Embryonic facial prominence (tissue), 1 donor: Measurements from ENCODE around the gene PADI3.

Source experiments
- DNase-seq: peaks from one replicate; pipeline ENCODE4 v3.0.0-alpha.2; 2016; ENCODE audit errors: extremely low spot score

The PADI3 gene

GRCh38 chr1:17214876-17215544, 33.9 kb upstream of the PADI3 start:
- no peak for DNase-seq

DNA sequence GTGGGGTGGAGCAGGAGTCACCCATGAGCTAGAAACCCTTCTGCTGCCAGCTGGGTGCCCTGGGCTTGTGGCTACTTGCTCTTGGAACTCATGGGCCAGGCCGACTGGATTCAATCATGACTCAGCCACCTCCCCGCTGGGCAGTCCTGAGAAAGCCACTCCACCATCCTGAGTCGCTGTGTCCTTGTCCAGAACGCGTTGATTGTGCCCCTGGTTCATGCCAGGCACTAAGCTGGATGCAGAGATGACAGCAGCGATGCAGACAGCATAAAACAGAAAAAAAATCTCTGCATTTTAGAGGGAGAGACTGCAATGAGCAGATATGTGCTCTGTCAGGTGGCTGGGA, 33.4 kb upstream of the PADI3 start:
- DNase-seq: no peak

DNA sequence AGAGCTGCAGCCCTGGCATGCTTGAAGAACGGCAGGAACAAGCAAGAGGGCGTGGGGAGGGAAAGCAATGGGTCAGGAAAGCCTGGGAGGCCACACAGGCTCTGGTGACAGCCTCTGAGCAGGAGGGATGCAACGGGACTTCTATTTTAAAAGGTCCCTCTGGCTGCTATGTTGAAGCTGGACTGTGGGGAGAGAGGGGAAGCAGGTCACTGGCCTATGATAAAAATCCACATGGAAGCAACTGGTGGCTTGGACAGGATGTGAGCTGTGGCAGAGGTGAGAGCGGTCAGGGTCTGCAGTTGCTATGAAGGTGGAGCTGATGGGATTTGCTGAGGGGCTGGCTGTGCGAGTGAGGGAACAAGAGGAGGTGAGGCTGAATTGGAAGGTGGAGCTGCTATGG, 32.8 kb upstream of the PADI3 start:
- DNase-seq: no peak

GRCh38 chr1:17217607-17218006, 31.3 kb upstream of the PADI3 start:
- no peak for DNase-seq

- DNase-seq: no peak
Observed at GRCh38 chr1:17218939-17219338, 30.0 kb upstream of the PADI3 start.

DNA sequence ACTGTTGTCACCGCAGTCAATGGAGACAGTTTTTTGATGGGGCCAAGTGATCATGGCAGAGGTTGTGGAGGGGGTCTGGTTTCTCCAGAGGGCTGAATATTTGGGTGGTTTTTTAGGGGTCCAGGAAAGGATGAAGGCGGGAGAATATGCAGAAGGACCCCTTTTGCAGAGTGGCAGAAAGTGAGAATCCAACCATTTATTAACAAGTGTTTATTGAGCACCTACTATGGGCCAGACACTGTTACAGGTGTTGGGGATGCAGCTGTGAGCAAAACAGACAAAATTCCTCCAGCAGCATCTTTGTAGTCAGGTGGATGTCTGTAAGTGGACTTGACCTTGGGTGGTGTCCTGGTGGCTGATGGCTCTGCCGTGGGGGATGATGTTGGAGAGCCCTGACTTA, 28.6 kb upstream of the PADI3 start:
- no peak for DNase-seq

- no peak for DNase-seq
Observed at GRCh38 chr1:17222557-17222956, 26.3 kb upstream of the PADI3 start.

DNA sequence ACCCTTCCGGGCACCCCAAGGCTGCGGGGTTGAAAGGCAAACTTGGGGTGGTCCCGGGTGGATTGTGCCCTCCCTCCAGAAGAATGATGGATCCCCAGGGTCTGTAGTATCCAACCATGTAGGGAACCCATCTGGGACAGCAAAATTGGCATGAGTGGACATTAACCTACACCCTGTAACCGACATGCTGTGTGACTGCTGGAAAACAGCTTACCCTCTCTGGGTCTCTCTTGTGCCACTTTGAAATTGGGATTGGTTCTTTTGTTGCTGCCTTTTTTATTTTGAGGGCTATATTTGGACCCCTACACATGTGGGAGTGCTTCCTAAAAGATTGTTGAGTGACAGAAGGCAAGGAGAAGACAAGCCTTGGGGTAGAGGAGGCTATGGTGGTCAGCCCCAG, 24.5 kb upstream of the PADI3 start:
- no peak for DNase-seq

DNA sequence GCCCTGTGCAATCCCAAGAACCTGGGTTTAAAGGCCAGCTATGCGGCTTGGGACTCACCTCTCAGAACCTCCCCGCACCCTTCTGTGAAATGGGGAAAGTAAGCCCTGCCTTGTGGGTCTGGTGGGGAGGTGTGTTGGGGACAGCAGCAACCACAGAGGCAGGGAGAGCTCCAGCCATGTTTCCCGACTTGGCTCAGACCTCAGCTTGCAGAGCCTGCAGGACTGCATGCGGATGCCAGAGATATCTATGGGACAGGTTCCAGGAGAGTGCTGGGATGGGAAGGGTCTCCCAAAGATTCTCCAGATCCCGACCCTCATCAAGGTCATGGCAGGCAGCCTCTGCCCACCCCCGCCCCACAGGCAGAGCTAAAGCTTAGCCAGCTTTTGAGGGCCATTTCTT, 23.8 kb upstream of the PADI3 start:
- no peak for DNase-seq

DNA sequence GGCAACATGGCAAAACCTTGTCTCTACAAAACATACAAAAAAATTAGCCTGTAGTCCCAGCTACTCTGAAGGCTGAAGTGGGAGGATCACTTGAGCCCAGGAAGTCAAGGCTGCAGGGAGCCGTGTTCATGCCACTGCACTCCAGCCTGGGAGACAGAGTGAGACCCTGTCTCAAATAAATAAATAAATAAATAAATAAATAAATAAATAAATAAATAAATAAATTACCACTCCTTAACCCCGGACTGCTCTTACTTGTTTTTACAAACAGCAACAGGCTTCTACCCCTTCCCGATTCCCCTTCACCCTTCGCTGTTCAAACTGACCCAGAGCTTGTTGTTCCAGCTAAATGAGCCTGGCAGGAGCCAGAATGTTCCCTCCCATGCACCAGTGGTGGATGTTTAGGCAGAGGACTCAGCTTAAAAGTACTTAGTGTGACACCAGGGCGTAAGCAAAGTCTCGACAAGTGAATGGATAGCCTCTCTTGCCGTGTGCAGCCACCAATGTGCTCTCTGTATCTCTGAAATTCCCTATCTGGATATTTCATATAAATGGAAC, 21.5 kb upstream of the PADI3 start:
- DNase-seq: no peak

GRCh38 chr1:17228619-17229018, 20.3 kb upstream of the PADI3 start:
- no peak for DNase-seq

DNA sequence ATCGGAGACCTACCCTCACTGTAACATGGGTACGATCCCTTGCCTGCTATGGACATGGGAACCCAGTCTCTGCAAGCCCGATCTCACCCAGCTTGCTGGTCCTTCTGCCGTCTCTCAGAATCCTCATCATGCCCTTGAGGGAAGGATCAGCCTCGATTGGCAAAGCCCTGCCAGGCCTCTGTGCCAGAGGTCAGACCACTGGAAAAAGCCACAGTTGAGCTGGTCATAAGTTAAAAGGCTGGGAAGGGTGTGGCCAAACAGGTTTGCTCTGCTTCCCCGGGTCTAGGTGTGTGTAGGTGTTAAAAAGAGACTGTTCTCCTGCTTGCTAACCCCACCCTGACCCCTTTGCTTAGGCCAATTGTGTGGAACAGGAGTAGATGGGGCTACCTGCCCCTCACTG, 19.5 kb upstream of the PADI3 start:
- no peak for DNase-seq

DNA sequence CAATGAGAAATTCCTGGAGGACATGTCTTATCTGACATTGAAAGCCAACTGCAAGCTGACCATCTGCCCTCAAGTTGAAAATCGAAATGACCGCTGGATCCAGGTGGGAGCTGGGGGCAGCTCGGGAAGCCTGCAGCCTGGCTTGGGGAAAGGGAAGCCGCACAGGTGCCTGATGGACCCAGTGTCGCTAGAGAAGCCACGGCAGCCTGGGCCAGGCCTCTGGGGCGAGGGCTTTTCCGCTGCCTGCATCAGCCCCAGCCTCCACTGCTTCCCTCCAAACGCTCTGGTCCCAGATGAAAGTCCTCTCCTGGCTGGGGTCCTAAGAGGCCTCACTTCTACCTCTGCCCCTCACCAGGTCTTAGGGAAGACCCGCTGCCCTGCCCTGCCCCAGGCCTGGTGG, 18.8 kb upstream of the PADI3 start:
- DNase-seq: no peak

GRCh38 chr1:17230671-17231310, 18.1 kb upstream of the PADI3 start:
- DNase-seq: no peak

GRCh38 chr1:17232759-17233661, 15.9 kb upstream of the PADI3 start:
- DNase-seq: no peak

- DNase-seq: no peak
Observed at GRCh38 chr1:17233675-17234320, 15.1 kb upstream of the PADI3 start.

GRCh38 chr1:17234405-17234804, 14.5 kb upstream of the PADI3 start:
- DNase-seq: no peak

GRCh38 chr1:17235135-17235885, 13.6 kb upstream of the PADI3 start:
- no peak for DNase-seq

- DNase-seq: peak; percentile 45
Observed at GRCh38 chr1:17236779-17237560, 11.9 kb upstream of the PADI3 start.

DNA sequence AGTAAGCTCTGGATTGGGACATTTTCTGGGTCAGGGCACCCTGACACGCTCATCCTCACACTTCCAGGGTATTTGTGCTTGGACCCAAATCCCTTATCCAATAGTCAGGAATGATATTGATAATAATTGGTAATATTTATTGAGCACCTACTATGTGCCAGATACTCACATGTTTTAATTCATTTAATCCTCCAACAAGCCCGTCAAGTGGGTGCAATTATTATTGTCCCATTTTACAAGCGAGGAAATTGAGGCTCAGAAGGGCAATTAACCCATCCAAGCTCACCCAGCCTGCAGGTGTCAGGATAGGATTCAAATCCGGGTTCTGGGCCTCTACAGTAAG, 11.4 kb upstream of the PADI3 start:
- no peak for DNase-seq

DNA sequence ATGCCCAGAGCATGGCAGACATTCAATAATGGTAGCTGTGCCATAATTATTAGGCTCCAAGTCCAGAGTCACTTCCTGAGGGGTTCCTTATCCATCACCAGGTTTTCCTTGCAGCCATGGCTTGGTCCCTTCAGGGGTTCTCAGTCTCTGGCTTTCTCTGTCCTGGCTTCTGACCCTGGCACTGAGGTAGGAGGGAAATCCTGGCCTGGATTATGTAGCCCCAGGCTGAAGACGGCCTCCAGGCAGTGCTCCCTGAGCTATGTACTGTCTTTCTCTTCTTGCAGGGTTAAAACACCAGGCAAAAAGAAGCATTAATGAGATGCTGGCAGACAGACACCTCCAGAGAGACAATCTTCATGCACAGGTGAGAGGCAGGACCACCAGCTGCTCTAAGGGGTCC, 9.5 kb upstream of the PADI3 start:
- no peak for DNase-seq
